Heart right ventricle (tissue), 16 donors: ENCODE data around the gene STRIP1. TPM values are rescaled to one million over a fixed set of nuclear protein-coding genes. Genes with fewer than 3 reads are reported as not detected.
"Not testable (repeated sequence)": the region's sequence is repeated elsewhere in the genome, so short reads cannot be mapped to it uniquely, and the experiment has no call there.

Experiments
- ATAC-seq, 8 donors: fragments of 200-7000 bp; cut with Tn5 transposase; one replicate each; pipeline ENCODE4 v1.9.1; 2020; ENCODE audit warnings: mild to moderate bottlenecking in 8 of 8, moderate library complexity in 8 of 8, moderate number of reproducible peaks in 1 of 8
- DNase-seq, 2 donors: peaks; one replicate each; pipeline ENCODE4 v3.0.0-alpha.2; 2020
- H3K27ac ChIP-seq, 10 donors: fragments of 200-600 bp; sonication (generic) in 2 of 10; one replicate each; pipeline versions ENCODE4 v1.5.0 to v1.8.0; 2020 to 2022; ENCODE audit warnings: mild to moderate bottlenecking in 3 of 10
- H3K27me3 ChIP-seq, 7 donors: fragments of 200-600 bp; one replicate each; pipeline ENCODE4 v1.8.0; 2021 to 2022; ENCODE audit warnings: mild to moderate bottlenecking in 2 of 7
- H3K36me3 ChIP-seq, 9 donors: fragments of 200-600 bp; sonication (generic) in 1 of 9; one replicate each; pipeline versions ENCODE4 v1.5.0 to v1.8.0; 2020 to 2022; ENCODE audit warnings: mild to moderate bottlenecking in 2 of 9
- H3K4me1 ChIP-seq, 9 donors: fragments of 200-600 bp; sonication (generic) in 1 of 9; one replicate each; pipeline versions ENCODE4 v1.5.0 to v1.8.0; 2020 to 2022; ENCODE audit warnings: mild to moderate bottlenecking in 4 of 9
- H3K4me3 ChIP-seq, 10 donors: fragments of 200-600 bp; sonication (generic) in 2 of 10; one replicate each; pipeline versions ENCODE4 v1.5.0 to v1.8.0; 2020 to 2022; ENCODE audit warnings: mild to moderate bottlenecking in 7 of 10, moderate library complexity in 2 of 10
- H3K9me3 ChIP-seq, 11 donors: fragments of 200-600 bp in 10 of 11; sonication (generic) in 2 of 11; one replicate each; pipeline versions ENCODE4 v1.5.0 to v1.8.0; 2013 to 2022; ENCODE audit warnings: mild to moderate bottlenecking in 2 of 11, control low read depth in 1 of 11, moderate library complexity in 1 of 11
- WGBS, 2 donors: extraction: QIAGEN DNeasy Blood & Tissue Kit; methylation state at CpG; one replicate each; pipeline ENCODE4 v1.1.7; 2013; ENCODE audit warnings: inconsistent platforms in 1 of 2; 5-methylcytosine and 5-hydroxymethylcytosine counted together
- intact Hi-C, 10 donors: fragments of 100-400 bp; cut with DNase I; formaldehyde crosslinking; loops; one replicate each; pipeline versions ENCODE4 v1.11.1 to v1.14.2; 2022
- polyA plus RNA-seq, 2 donors: library from polyadenylated mRNA; stranded (reverse); fragments of 200-250 nt; gene quantifications; one replicate each; pipeline ENCODE4 v1.2.3, GENCODE V29; 2013
- total RNA-seq, 10 donors: library from RNA; stranded (reverse); fragmentation: NEBNext Ultra II Directional in 3 of 10; extraction: Animal tissue kit (Norgen Biotek cat#: 25700) in 3 of 10; gene quantifications; one replicate each; pipeline versions ENCODE4 v1.2.1 to v1.2.4, GENCODE V29; 2021 to 2023
- TF ChIP-seq, protein P1 (sequence below), 9 donors: fragments of 200-600 bp; sonication (generic) in 2 of 9; IDR thresholded peaks; one replicate each; pipeline versions ENCODE4 v1.5.0 to v1.8.0; 2021 to 2022; ENCODE audit warnings: antibody characterized with exemption in 9 of 9, mild to moderate bottlenecking in 5 of 9, moderate library complexity in 1 of 9
- donor health status: Arrhythmogenic right ventricular cardiomyopathy.
- donor health status: ischemic (EF 13 %, LVEDD 7.1; RV severe dilation, severe dysfunction).
- donor health status: healthy with polysubstance abuse.
- donor health status: DM: no; HTN: yes; CAD: no.
- donor health status: DM: no; HTN: no; CAD: no.
- donor health status: ischemic (EF 25% LVEDD 6.9; RV normal size, moderate dysfunction).
- donor health status: ischemic (EF 25% LVEDD 5.7; RV mildly dilated, moderate dysfunction).
- donor health status: healthy.
- donor health status: DM: yes; HTN: yes; CAD: no.
- donor health status: Ischemic cardiomyopathy.
- donor health status: ischemic (EF 35%, LVEDD 5.7; RV mildly dilated, moderate dysfunction).
- donor health status: nonischemic (EF 11% LVEDD 7.7; RV severe dilation, severe dysfunction).
- donor health status: DM: yes; HTN: yes; CAD: no.
- donor health status: PGD.
- donor health status: ischemic (EF 29% LVEDD 5.4; RV normal size, mild dysfunction).
- donor health status: nonischemic (EF 23%, LVEDD 6.1; RV moderate dilation, normal function).

Gene STRIP1
- total and polyA plus RNA-seq, 12 donors, result 10.3 to 23.2 (median 18.5) TPM

DNA sequence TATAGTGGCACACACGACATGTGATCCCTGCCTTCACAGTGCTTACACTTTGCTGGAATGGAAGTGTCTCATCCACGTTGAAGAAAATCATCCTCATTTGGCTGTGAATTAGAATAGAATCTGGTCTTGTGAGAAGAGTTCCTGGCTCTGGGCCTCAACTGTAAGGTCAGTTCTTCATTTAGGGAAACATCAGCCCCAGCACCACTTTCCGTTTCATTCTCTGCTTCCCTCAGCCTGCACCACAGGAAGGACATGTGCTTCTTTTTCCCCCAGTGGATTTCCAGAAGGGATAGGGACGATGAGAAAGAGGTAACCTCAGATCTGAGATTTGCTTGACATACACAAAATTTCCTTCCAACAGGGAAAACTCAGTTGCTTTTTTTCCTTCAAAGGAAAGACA lies 39.7 kb downstream of the STRIP1 start:
- H3K9me3 ChIP-seq, result no peaks in the 10 kb centered on the region
- no peaks in the 10 kb centered on the region for H3K36me3 ChIP-seq
- H3K27me3 ChIP-seq, result peaks cover 21 to 84% (median 59%) of the 10 kb centered on the region in 7 donors
- no peak overlapping the region for H3K4me3 ChIP-seq
- WGBS, 2 donors, result 74 to 77% methylated on average over 4 of the region's 4 CpGs
- DNase-seq, result no peak
- intact Hi-C loops, result no loop called here
- no peak overlapping the region for H3K27ac ChIP-seq
- no peak for ATAC-seq
- TF ChIP-seq, protein P1, sequence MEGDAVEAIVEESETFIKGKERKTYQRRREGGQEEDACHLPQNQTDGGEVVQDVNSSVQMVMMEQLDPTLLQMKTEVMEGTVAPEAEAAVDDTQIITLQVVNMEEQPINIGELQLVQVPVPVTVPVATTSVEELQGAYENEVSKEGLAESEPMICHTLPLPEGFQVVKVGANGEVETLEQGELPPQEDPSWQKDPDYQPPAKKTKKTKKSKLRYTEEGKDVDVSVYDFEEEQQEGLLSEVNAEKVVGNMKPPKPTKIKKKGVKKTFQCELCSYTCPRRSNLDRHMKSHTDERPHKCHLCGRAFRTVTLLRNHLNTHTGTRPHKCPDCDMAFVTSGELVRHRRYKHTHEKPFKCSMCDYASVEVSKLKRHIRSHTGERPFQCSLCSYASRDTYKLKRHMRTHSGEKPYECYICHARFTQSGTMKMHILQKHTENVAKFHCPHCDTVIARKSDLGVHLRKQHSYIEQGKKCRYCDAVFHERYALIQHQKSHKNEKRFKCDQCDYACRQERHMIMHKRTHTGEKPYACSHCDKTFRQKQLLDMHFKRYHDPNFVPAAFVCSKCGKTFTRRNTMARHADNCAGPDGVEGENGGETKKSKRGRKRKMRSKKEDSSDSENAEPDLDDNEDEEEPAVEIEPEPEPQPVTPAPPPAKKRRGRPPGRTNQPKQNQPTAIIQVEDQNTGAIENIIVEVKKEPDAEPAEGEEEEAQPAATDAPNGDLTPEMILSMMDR (IDR thresholded peaks at IDR 0.05), result no peak
- H3K4me1 ChIP-seq, result peaks cover 0 to 16% (median 12%) of the 10 kb centered on the region in 9 donors

DNA sequence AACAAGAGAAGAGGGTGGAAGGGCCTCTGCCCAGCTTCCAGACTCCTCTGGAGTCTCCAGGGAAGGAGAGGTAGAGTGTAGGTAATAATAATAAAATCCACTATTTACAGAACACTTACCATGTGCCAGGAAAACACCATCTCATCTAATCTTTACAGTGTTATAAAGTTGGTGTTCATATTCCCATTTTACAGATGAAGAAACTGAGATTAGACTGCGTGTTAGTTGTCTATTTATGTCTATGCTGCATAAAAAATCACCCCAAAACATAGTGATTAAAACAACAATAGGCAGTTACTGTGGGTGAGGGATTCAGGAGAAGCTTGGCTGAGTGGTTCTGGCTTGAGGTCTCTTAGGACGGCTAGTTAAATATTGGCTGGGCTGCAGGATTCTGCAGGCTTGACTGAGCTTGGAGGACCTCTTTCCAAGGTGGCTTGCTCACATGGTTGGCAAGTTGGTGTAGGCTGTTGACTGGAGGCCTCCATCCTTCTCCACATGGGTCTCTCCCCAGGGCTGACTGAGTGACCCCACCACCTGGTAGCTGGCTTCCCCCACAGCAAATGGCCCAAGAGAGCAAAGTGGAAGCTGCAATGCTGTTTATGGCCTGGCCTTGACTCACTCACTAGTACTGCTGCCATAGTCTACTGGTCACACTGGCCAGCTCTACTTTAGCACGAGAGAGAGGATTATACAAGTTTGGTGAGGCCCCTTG lies 42.5 kb downstream of the STRIP1 start:
- Histone ChIP-seq H3K9me3 (no peaks in the 10 kb centered on the region), H3K4me3 (no peak overlapping the region), H3K27ac (no peak overlapping the region), H3K4me1 (no peaks in the 10 kb centered on the region), H3K27me3 (peaks cover 0 to 72% (median 31%) of the 10 kb centered on the region in 7 donors), H3K36me3 (no peaks in the 10 kb centered on the region)
- WGBS, 2 donors, result 82 to 85% methylated on average over 3 of the region's 3 CpGs
- intact Hi-C loops, result no loop called here
- ATAC-seq (no peak), DNase-seq (no peak)
- TF ChIP-seq, protein P1 (IDR thresholded peaks at IDR 0.05), result no peak

DNA sequence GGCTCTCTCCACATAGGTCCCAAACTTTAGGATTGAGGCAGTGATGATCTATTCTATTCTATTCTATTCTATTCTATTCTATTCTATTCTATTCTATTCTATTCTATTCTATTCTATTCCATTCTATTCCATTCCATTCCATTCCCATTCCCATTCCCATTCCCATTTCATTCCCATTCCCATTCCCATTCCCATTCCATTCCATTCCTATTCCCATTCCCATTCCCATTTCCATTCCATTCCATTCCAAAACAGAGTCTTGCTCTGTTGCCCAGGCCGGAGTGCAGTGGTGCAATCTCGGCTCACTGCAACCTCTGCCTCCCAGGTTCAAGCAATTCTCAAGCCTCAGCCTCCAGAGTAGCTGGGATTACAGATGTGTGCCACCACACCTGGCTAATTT lies 45.6 kb downstream of the STRIP1 start:
- H3K4me3 ChIP-seq, DNase-seq, intact Hi-C loops, ATAC-seq, H3K27ac ChIP-seq, H3K9me3 ChIP-seq, H3K36me3 ChIP-seq: not testable (repeated sequence)
- Histone ChIP-seq H3K27me3 (peaks cover 0 to 72% (median 37%) of the 10 kb centered on the region in 7 donors), H3K4me1 (peaks cover 8 to 21% (median 15%) of the 10 kb centered on the region in 9 donors)
- WGBS, 2 donors, result 97% methylated on average over 2 of the region's 2 CpGs

- intact Hi-C loops, result no loop called here
- ATAC-seq, result no peak
Measured at GRCh38 chr1:110081061-110081460, 46.6 kb downstream of the STRIP1 start.

More at GRCh38 chr1:110081061-110081460, 46.6 kb downstream of the STRIP1 start:
- Histone ChIP-seq H3K27ac (no peak overlapping the region), H3K9me3 (no peaks in the 10 kb centered on the region), H3K4me1 (peaks cover 8 to 25% (median 15%) of the 10 kb centered on the region in 9 donors), H3K27me3 (peaks cover 0 to 71% (median 48%) of the 10 kb centered on the region in 7 donors), H3K4me3 (no peak overlapping the region), H3K36me3 (no peaks in the 10 kb centered on the region)
- TF ChIP-seq, protein P1 (IDR thresholded peaks at IDR 0.05), result no peak
- WGBS, 2 donors, result 89 to 92% methylated on average over 5 of the region's 5 CpGs
- DNase-seq, result no peak
